Measurements from ENCODE around the gene ATP6V0D1.

The ATP6V0D1 gene

GRCh38 chr16:67474551-67475455 is 6.2 kb downstream of the ATP6V0D1 start:
- no peak for TF ChIP-seq CTCF (IDR thresholded peaks at IDR 0.05; ENCODE audit: extremely low read depth, insufficient read depth, missing control alignments)

GRCh38 chr16:67471758-67472384 is 9.1 kb downstream of the ATP6V0D1 start:
- in situ Hi-C loops (cut with MboI; ENCODE audit: low pct_unique_long_range_greater_than_20kb, low sequenced_read_pairs, unreplicated experiment) = no loop called here
- DNase-seq (ENCODE audit: low spot score) = no peak
- TF ChIP-seq CTCF (IDR thresholded peaks at IDR 0.05; ENCODE audit: extremely low read depth, insufficient read depth, missing control alignments) = no peak

More at GRCh38 chr16:67474551-67475455, 6.2 kb downstream of the ATP6V0D1 start:
- no peak for DNase-seq (ENCODE audit: low spot score)
- in situ Hi-C loops (cut with MboI; ENCODE audit: low pct_unique_long_range_greater_than_20kb, low sequenced_read_pairs, unreplicated experiment) = no loop called here

- in situ Hi-C loops (cut with MboI; ENCODE audit: low pct_unique_long_range_greater_than_20kb, low sequenced_read_pairs, unreplicated experiment) = no loop called here
- TF ChIP-seq CTCF (IDR thresholded peaks at IDR 0.05; ENCODE audit: extremely low read depth, insufficient read depth, missing control alignments) = no peak
- DNase-seq (ENCODE audit: low spot score) = no peak
Observed at GRCh38 chr16:67470359-67470758, 10.6 kb downstream of the ATP6V0D1 start.

GRCh38 chr16:67468731-67469130 is 12.2 kb downstream of the ATP6V0D1 start:
- DNase-seq (ENCODE audit: low spot score) = no peak
- TF ChIP-seq CTCF (IDR thresholded peaks at IDR 0.05; ENCODE audit: extremely low read depth, insufficient read depth, missing control alignments) = no peak
- in situ Hi-C loops (cut with MboI; ENCODE audit: low pct_unique_long_range_greater_than_20kb, low sequenced_read_pairs, unreplicated experiment) = no loop called here

- TF ChIP-seq CTCF (IDR thresholded peaks at IDR 0.05; ENCODE audit: extremely low read depth, insufficient read depth, missing control alignments) = no peak
- DNase-seq (ENCODE audit: low spot score) = no peak
- in situ Hi-C loops (cut with MboI; ENCODE audit: low pct_unique_long_range_greater_than_20kb, low sequenced_read_pairs, unreplicated experiment) = no loop called here
Observed at GRCh38 chr16:67466581-67466980, 14.4 kb downstream of the ATP6V0D1 start.

- DNase-seq (ENCODE audit: low spot score) = no peak
- TF ChIP-seq CTCF (IDR thresholded peaks at IDR 0.05; ENCODE audit: extremely low read depth, insufficient read depth, missing control alignments) = no peak
- in situ Hi-C loops (cut with MboI; ENCODE audit: low pct_unique_long_range_greater_than_20kb, low sequenced_read_pairs, unreplicated experiment) = no loop called here
Observed at GRCh38 chr16:67464565-67464964, 16.4 kb downstream of the ATP6V0D1 start.

Data from GM13977 (cell line).